Astrocyte (in vitro differentiated cells and primary cell): ENCODE data around the gene CPLX3.

Source experiments
- EZH2 ChIP-seq: IDR thresholded peaks from 2 replicates; pipeline ENCODE4 v1.6.1; 2012; ENCODE audit warnings: mild to moderate bottlenecking, low read length, inconsistent platforms; ENCODE audit not compliant: insufficient read depth
- TF ChIP-seq, protein P1 (sequence below): IDR thresholded peaks from 2 replicates; pipeline ENCODE4 v1.5.1; 2011; ENCODE audit warnings: low read depth, mild to moderate bottlenecking, inconsistent platforms, low read length, moderate library complexity; ENCODE audit not compliant: insufficient read depth

DNA sequence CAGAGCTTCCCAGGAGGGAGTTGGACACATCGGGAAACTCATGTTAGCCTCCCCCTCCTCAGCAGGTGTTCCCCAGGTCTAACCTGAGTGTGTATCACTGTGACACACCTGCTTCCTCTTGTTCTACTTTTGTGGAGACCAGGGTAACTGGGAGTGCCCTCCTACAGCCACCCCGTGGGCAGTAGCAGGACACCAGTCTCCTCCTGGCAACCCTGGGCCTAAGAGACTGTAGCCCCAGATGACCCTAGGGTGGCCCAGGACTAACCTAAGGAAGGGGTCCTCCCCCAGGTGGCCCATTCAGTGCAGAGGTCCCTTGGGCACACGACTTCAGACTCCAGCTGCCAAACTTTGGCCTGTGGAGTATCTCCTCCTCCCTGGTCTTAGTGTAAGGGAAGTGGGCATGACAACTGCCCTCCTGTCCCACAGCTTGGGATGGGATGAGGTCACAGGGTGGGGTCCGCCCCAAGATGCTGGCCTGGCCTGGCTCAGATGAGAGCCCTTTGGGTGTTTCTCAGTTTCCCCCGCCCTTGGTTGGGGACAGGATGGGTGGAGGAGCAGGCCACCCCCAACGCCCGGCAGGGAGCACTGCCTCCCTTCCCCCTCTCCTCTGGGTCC is 39.8 kb upstream of the CPLX3 start:
- TF ChIP-seq, protein P1, sequence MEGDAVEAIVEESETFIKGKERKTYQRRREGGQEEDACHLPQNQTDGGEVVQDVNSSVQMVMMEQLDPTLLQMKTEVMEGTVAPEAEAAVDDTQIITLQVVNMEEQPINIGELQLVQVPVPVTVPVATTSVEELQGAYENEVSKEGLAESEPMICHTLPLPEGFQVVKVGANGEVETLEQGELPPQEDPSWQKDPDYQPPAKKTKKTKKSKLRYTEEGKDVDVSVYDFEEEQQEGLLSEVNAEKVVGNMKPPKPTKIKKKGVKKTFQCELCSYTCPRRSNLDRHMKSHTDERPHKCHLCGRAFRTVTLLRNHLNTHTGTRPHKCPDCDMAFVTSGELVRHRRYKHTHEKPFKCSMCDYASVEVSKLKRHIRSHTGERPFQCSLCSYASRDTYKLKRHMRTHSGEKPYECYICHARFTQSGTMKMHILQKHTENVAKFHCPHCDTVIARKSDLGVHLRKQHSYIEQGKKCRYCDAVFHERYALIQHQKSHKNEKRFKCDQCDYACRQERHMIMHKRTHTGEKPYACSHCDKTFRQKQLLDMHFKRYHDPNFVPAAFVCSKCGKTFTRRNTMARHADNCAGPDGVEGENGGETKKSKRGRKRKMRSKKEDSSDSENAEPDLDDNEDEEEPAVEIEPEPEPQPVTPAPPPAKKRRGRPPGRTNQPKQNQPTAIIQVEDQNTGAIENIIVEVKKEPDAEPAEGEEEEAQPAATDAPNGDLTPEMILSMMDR: no peak
- no peak for TF ChIP-seq EZH2
